Activated CD4-positive, alpha-beta memory T cell treated with anti-CD3 and anti-CD28 coated beads, Interleukin-2, amount 10 ng/mL, durations not matched to agents 7 days and 5 days (primary cell): ENCODE data around the gene ALPK1. TPM values are rescaled to one million over a fixed set of nuclear protein-coding genes. Genes with fewer than 3 reads are reported as not detected.

Experiments used
- CTCF ChIA-PET: fragments of 350-600 bp; sonication (Branson Sonifier 250); formaldehyde crosslinking; loops from one replicate; lab custom pipeline; 2021; ENCODE audit warnings: antibody characterized with exemption, inconsistent platforms; lab: Charles Lee
- POLR2A ChIA-PET: fragments of 350-600 bp; sonication (Branson Sonifier 250); formaldehyde crosslinking; loops from one replicate; lab custom pipeline; 2021; ENCODE audit warnings: antibody characterized with exemption; lab: Charles Lee
- DNase-seq: peaks from one replicate; pipeline ENCODE4 v3.0.0-alpha.2; 2020
- H3K27ac Mint-ChIP-seq: one replicate; pipeline ENCODE4 v1.8.0; 2021; ENCODE audit warnings: mild to moderate bottlenecking, mixed read lengths
- H3K27me3 Mint-ChIP-seq: one replicate; pipeline ENCODE4 v1.8.0; 2021; ENCODE audit warnings: mixed read lengths
- H3K36me3 Mint-ChIP-seq: one replicate; pipeline ENCODE4 v1.8.0; 2021; ENCODE audit warnings: low read depth, mixed read lengths
- H3K4me1 Mint-ChIP-seq: one replicate; pipeline ENCODE4 v1.8.0; 2021; ENCODE audit warnings: mixed read lengths
- H3K4me3 Mint-ChIP-seq: one replicate; pipeline ENCODE4 v1.8.0; 2021; ENCODE audit warnings: mild to moderate bottlenecking, mixed read lengths
- H3K9me3 Mint-ChIP-seq: one replicate; pipeline ENCODE4 v1.8.0; 2021; ENCODE audit warnings: mixed read lengths
- total RNA-seq, 2 experiments: library from RNA; stranded (reverse); gene quantifications; one replicate each; pipeline ENCODE4 v1.2.3, GENCODE V29; 2021

The ALPK1 gene
- total RNA-seq, 2 experiments from 2014 or later, result 11.4 to 12.3 TPM

DNA sequence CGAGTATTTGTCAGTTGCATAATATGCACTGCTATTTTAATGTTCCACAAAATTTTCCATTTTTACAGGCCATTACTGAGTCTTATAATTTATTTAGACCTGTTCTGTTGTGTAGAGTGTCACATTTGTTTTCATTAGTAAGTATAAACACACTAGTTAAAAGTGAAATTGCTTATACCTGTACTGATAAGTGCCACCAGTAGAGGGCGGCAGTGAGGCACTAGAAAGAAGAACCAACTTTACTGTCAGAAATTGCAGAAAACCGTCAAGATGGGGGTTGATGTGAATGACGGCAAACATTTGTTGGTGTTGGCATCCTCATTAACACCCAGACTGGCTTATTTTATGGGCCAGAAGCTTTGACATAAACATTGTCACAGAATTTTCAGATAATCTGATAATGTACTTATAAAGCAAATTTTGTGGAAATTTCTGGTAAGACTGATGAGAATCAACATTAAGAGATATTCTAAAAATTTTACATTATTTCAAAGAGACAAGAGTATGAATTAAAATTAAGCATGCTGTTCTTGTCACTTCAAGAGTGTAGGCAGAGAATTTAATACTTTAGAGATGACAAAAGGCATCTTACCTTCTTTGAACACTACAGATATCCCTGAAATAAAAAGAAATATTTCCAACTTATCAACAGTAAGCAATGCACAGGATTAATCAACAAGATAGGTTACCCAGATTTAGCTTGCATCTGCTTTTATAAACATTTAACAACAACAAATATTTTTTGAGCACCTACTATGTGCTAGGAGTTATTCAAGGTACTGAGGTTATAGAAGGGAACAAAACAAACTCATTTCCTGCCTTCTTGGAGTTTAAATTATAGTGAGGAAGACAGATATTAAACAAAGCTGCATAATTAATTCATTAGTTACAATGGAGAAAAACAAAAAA lies 24.9 kb downstream of the ALPK1 start:
- ChIA-PET POLR2A (interaction anchor here (1.4 kb wide), 1 partner anchor 35 kb away, joined by 3 read pairs; no protein-coding TSS in a partner anchor), CTCF (interaction anchor here (0.6 to 1.2 kb wide), 10 partner anchors 10 to 223 kb away, joined by 3 to 5 read pairs (median 4); partner anchors contain the start of gene ALPK1)
- Mint-ChIP-seq H3K36me3 (peaks cover 2% of the 10 kb centered on the region), H3K9me3 (no peaks in the 10 kb centered on the region), H3K4me1 (peaks cover 20% of the 10 kb centered on the region), H3K27me3 (no peaks in the 10 kb centered on the region), H3K27ac (no peak overlapping the region), H3K4me3 (no peak overlapping the region)
- peak; percentile 81 for DNase-seq

DNA sequence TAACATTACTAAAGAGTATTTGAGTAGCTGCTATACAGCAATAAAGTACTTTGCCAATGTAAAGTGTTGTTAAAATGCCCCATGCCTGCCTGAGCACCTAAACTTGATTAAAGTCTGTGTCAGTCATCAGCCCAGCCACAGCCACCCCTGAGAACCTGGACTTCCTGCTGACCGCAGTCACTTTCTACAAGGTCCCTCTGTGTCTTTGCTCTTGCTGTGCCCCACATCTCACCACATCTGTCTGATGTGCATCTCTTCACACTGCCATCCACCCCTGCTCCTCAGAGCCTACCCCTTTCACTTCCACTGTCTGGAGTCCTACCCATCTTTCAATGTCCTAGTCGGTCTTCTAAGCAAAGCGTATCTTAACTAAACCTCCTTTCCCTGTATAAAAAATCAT lies 25.7 kb downstream of the ALPK1 start:
- DNase-seq, result no peak
- peaks cover 2% of the 10 kb centered on the region for H3K36me3 Mint-ChIP-seq
- CTCF ChIA-PET, result interaction anchor here (0.9 to 1.2 kb wide), 6 partner anchors 11 to 224 kb away, joined by 3 to 5 read pairs (median 4); partner anchors contain the start of gene ALPK1
- no peaks in the 10 kb centered on the region for H3K27me3 Mint-ChIP-seq
- no peak overlapping the region for H3K27ac Mint-ChIP-seq
- H3K4me1 Mint-ChIP-seq, result peaks cover 21% of the 10 kb centered on the region
- POLR2A ChIA-PET, result interaction anchor here (1.4 kb wide), 1 partner anchor 36 kb away, joined by 3 read pairs; no protein-coding TSS in a partner anchor
- no peak overlapping the region for H3K4me3 Mint-ChIP-seq
- H3K9me3 Mint-ChIP-seq, result no peaks in the 10 kb centered on the region

DNA sequence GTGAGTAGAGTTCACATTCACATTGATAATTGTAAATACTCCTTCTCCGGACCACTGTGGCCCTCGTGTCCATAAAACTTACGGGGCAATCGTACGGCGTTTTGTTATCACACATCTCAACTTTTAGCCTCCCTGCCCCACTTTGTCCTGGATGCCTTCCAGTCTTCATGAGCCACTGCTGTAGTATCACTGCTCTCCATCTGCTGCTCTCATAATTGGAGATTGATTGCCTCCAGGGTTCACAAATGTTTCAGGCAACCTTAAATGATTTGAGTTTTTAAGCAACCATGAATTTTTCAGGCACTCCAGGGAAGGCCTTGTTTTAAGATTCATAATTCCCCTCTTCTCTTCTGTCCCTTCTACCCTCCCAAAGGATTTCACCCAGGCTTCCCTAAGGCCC lies 28.4 kb downstream of the ALPK1 start:
- no peaks in the 10 kb centered on the region for H3K36me3 Mint-ChIP-seq
- H3K4me1 Mint-ChIP-seq, result peaks cover 17% of the 10 kb centered on the region
- CTCF ChIA-PET, result interaction anchor here (0.6 to 1.8 kb wide), 4 partner anchors 29 to 625 kb away, joined by 3 to 6 read pairs (median 4); no protein-coding TSS in a partner anchor
- H3K27me3 Mint-ChIP-seq, result no peaks in the 10 kb centered on the region
- H3K27ac Mint-ChIP-seq, result no peak overlapping the region
- no peak overlapping the region for H3K4me3 Mint-ChIP-seq
- DNase-seq, result no peak
- POLR2A ChIA-PET, result no interaction called here
- no peaks in the 10 kb centered on the region for H3K9me3 Mint-ChIP-seq

DNA sequence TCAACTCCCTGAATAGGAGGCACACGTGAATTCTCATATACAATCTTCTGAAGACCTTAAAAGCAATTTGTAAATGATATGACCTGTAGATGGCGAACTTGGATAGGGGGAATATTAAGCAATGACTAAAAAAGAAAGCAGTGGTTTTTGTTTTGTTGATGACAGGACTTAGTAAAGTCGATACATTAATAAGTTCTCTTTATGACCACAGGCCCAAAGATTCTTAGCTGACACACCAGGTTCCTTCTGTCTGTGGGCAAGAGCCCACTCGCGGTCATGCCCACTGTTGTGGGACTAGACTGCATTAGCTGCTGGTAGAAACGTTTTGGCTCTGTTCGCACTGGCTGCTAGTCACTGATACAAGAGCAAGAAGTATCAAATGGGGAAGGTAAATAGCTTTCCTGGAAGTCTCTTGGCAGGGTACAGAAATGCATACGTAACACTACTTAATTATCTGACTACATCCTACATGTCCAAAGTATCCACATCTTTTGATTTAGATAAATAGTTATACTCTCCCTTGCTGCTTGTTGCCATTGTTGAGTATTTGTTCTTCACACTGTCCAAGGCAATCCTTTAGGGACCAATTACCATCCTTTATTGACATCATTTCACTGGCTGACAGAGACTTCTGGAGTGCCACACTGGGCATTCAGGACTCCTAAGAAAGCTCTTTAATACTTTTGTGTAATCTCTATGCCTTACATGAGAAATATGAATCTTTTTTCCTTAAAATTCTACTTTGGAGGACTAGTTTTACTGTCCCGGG lies 31.0 kb downstream of the ALPK1 start:
- Mint-ChIP-seq H3K27me3 (no peaks in the 10 kb centered on the region), H3K4me3 (no peak overlapping the region), H3K27ac (no peak overlapping the region), H3K9me3 (no peaks in the 10 kb centered on the region), H3K36me3 (no peaks in the 10 kb centered on the region), H3K4me1 (peaks cover 5% of the 10 kb centered on the region)
- DNase-seq, result no peak
- POLR2A ChIA-PET, result no interaction called here
- CTCF ChIA-PET, result interaction anchor here (0.8 to 4.6 kb wide), 17 partner anchors 13 to 612 kb away, joined by 3 to 41 read pairs (median 3); no protein-coding TSS in a partner anchor

DNA sequence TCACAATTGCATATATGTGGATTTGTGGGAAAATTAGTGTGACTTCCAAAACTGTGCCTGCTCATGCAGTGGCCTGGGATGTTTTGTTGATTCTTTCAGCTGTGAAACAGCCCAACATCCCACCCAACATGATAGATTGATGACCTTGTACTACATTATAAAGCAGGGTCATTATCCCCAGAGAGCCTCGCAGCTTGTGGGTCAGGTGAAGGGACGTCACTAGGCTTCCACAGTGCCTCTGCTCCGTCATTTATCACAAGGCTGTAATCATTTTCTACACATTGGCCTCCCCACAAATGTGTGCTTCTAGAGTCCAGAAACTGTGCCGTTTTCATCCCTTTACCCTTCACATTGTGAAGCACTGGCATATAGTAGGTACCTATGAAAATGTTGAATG lies 31.6 kb downstream of the ALPK1 start:
- no peak overlapping the region for H3K27ac Mint-ChIP-seq
- H3K4me3 Mint-ChIP-seq, result no peak overlapping the region
- CTCF ChIA-PET, result interaction anchor here (0.8 to 4.6 kb wide), 9 partner anchors 13 to 611 kb away, joined by 3 to 41 read pairs (median 3); no protein-coding TSS in a partner anchor
- H3K4me1 Mint-ChIP-seq, result peaks cover 5% of the 10 kb centered on the region
- no peak for DNase-seq
- H3K27me3 Mint-ChIP-seq, result no peaks in the 10 kb centered on the region
- H3K36me3 Mint-ChIP-seq, result no peaks in the 10 kb centered on the region
- POLR2A ChIA-PET, result no interaction called here
- H3K9me3 Mint-ChIP-seq, result no peaks in the 10 kb centered on the region

DNA sequence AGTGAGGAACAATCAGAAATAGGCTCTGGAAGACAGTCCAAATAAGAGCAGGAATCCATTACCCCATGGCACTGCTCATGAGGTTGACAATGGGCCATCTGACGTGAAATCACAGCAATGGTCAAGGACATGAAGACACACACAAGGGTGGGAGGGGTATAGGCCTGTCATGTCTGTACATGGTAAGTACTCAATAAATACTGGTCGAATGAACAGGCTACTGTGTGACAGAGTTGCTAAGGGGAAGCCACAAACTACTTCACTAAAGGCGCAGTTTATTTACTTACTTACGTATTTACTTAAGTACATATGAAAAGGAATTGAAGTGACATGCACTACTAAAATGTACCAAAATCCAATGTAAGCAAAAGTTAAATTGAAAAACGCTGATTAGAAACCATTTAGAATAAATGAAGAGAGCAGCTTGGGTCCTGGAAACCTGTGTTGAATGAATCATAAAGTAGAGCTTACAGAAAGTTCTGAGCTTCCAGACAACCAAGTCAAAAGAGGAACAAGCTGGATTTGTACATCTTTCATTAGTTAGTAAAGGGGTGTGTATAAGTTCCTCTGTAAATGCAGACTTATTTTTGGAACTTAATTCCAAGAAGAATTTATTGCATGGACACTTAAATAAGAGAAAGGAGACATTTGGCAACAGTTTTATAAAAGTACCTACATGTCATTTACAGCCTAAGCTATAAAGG lies 32.7 kb downstream of the ALPK1 start:
- H3K9me3 Mint-ChIP-seq, result no peaks in the 10 kb centered on the region
- CTCF ChIA-PET, result interaction anchor here (4.6 kb wide), 1 partner anchor 193 kb away, joined by 41 read pairs; no protein-coding TSS in a partner anchor
- DNase-seq, result no peak
- H3K27ac Mint-ChIP-seq, result no peak overlapping the region
- POLR2A ChIA-PET, result no interaction called here
- peaks cover 5% of the 10 kb centered on the region for H3K4me1 Mint-ChIP-seq
- no peak overlapping the region for H3K4me3 Mint-ChIP-seq
- H3K27me3 Mint-ChIP-seq, result no peaks in the 10 kb centered on the region
- H3K36me3 Mint-ChIP-seq, result no peaks in the 10 kb centered on the region

DNA sequence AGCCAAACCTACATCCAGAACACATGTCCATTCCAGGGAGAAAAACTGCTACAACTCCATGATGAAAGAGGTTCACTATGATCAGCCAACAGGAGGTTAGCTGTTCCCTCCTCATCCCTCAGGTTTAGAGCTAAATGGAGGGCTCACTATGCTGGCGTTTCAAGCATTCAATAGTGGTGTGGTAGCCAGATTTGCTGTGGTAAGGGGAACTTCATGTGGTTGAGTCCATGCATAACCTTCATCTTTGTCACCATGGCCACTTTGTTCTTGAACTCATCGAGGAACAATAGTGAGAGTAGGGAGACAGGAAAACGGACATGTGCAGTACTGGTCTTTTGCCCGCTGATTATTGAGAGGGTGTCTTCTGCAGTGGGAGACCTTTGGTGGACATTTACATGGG lies 33.8 kb downstream of the ALPK1 start:
- no peaks in the 10 kb centered on the region for H3K27me3 Mint-ChIP-seq
- POLR2A ChIA-PET, result no interaction called here
- CTCF ChIA-PET, result interaction anchor here (4.6 kb wide), 1 partner anchor 192 kb away, joined by 41 read pairs; no protein-coding TSS in a partner anchor

DNA sequence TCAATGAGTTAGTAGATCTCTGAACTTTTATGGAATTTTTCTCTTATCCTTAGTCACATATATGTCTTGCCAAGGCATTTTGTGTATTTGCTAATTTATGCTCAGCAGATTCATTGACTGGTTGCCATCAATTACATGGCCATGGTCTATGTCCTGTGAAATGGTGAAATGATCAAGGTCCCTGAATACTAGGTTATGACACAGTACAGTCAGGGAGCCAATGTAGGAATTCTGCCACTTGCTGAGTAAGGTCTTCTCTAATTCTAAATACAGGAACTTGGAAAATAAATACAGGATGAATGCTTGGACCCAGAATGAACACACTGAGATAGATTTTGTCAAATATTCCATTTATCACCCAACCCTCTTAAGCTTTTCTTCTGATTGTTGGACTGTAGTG lies 35.2 kb downstream of the ALPK1 start:
- no peaks in the 10 kb centered on the region for H3K9me3 Mint-ChIP-seq
- DNase-seq, result no peak
- H3K4me1 Mint-ChIP-seq, result peaks cover 5% of the 10 kb centered on the region
- H3K27me3 Mint-ChIP-seq, result no peaks in the 10 kb centered on the region
- no peak overlapping the region for H3K4me3 Mint-ChIP-seq
- ChIA-PET POLR2A (no interaction called here), CTCF (no interaction called here)
- H3K27ac Mint-ChIP-seq, result no peak overlapping the region
- no peaks in the 10 kb centered on the region for H3K36me3 Mint-ChIP-seq

More for the DNA sequence above, 33.8 kb downstream of the ALPK1 start:
- Mint-ChIP-seq H3K9me3 (no peaks in the 10 kb centered on the region), H3K36me3 (no peaks in the 10 kb centered on the region), H3K4me3 (no peak overlapping the region), H3K4me1 (peaks cover 5% of the 10 kb centered on the region), H3K27ac (no peak overlapping the region)
- no peak for DNase-seq

DNA sequence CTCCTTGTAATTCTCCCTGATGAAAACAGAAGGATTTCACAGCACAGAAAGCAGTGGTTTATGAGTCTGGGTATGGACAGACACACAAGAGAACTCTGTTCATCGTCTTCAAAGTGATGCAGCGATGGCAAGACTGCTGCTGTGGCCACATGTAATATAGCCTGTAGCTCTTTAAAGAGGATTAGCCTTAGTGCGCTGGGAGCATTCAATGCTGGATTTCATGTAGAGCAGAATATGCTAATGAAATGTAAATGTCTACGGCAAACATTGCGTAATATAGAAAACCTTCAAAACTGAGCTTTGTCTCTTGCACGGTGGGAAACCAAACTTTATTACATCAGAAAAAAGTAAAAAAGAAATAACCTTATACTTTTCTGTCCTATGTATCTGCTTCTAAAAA lies 42.9 kb downstream of the ALPK1 start:
- no peak overlapping the region for H3K4me3 Mint-ChIP-seq
- no peak overlapping the region for H3K27ac Mint-ChIP-seq
- H3K36me3 Mint-ChIP-seq, result no peaks in the 10 kb centered on the region
- CTCF ChIA-PET, result interaction anchor here (0.6 kb wide), 1 partner anchor 182 kb away, joined by 6 read pairs; no protein-coding TSS in a partner anchor
- POLR2A ChIA-PET, result no interaction called here
- no peaks in the 10 kb centered on the region for H3K4me1 Mint-ChIP-seq
- H3K27me3 Mint-ChIP-seq, result no peaks in the 10 kb centered on the region
- no peaks in the 10 kb centered on the region for H3K9me3 Mint-ChIP-seq
- DNase-seq, result no peak

DNA sequence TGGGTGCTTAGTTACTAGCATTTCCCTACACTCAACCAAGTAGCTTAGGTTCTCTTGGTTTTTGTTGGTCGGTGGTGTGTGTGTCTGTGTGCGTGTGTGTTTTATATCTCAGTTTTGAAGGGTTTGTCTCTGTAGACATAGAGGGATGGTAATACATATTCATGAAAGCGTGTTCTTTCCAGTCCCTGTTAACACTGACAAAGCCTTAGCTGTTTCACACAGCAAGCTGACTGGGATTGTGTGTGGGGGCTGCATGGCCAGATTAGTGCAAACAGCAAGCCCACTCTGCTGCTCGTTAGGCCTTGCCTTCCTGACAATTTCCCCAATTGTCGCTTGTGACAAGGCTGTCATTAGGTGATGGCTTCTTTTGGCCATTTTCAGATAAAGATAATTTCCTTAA lies 43.9 kb downstream of the ALPK1 start:
- no peaks in the 10 kb centered on the region for H3K27me3 Mint-ChIP-seq
- ChIA-PET POLR2A (no interaction called here), CTCF (interaction anchor here (1.0 kb wide), 1 partner anchor 13 kb away, joined by 3 read pairs; no protein-coding TSS in a partner anchor)
- H3K4me3 Mint-ChIP-seq, result no peak overlapping the region
- no peaks in the 10 kb centered on the region for H3K36me3 Mint-ChIP-seq
- DNase-seq, result no peak
- H3K4me1 Mint-ChIP-seq, result no peaks in the 10 kb centered on the region
- no peak overlapping the region for H3K27ac Mint-ChIP-seq
- no peaks in the 10 kb centered on the region for H3K9me3 Mint-ChIP-seq

DNA sequence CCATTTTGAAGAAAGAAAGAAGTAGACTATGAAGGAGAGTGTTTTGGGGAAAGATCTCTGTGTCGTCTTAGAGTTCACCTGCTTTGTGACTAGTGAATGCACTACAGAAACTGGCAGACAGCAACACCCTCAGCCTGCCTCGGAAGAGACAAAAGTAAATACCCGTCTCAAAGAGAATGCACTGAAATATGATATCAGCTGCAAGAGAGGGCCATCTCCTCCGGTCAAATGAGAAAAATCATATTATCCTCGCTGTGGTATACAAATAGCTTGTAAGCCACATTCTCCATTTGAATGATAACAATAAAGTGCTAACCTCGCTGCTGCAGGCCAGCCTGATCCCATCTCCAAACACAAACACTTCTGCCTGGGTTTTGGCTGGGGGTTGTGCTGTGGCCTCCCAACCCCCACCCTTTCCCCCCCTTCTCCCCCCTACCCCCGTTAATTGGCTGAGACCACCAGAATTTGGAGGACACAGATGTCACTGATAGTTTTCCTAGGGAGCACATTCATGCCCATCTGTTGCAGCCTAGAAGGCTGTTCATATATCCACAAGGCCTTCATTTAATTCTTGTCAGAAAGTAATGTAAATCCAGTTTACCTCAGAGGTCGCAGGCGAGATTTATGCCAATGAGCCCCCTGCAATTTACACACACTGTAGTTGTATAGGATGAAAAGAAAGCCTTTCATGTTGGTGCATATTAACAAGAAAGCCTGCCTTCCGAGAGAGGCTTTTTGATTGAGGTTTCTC lies 46.3 kb downstream of the ALPK1 start:
- H3K9me3 Mint-ChIP-seq, result no peaks in the 10 kb centered on the region
- H3K27me3 Mint-ChIP-seq, result no peaks in the 10 kb centered on the region
- no peak for DNase-seq
- no peaks in the 10 kb centered on the region for H3K36me3 Mint-ChIP-seq
- no peaks in the 10 kb centered on the region for H3K4me1 Mint-ChIP-seq
- POLR2A ChIA-PET, result no interaction called here
- H3K4me3 Mint-ChIP-seq, result no peak overlapping the region
- no peak overlapping the region for H3K27ac Mint-ChIP-seq
- CTCF ChIA-PET, result no interaction called here
